CD4-positive, alpha-beta T cell treated with Interleukin-4 for 4 hours (primary cell): Measurements from ENCODE around the gene FRMD4B.
A peak's percentile ranks its signal among the peaks of the same experiment; 100 is the strongest.

Experiments
- DNase-seq: peaks from one replicate; pipeline ENCODE4 v3.0.0-alpha.2; 2020

The FRMD4B gene

GRCh38 chr3:69162308-69162980 lies 223.4 kb downstream of the FRMD4B start:
- no peak for DNase-seq

DNA sequence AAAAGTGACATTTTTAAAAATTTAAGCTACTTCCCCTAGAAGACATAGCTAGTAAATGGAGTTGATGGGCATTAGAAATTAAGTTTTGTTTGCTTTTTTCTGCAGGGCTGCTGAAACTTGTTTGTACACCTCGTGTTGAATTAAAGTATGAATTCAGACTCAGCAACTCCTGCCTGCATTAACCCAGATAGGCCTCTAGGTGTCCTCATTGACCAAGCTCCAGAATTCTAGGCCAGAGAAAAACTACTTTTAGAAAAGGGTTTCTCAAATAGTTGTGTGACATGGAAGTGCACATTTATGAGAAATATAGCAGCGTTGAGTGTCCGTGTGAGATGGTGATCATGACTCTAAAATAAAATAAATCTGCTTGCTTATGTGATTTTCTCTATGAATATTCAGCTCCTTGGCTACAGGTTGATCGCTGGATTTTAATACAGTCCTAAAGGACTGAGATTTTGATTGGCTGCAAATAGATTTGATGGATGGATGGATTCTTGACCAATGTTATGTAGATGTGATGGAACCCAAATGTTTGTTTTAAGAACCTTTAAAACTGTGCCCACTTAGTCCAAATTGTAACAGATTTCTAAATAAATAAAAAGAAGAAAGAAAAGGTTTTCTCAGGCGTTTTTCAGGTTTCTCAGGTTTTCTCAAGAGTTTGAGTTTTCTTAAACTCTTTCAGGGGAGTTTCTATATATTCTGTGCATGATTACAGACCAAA lies 224.1 kb downstream of the FRMD4B start:
- peak; percentile 73 for DNase-seq

DNA sequence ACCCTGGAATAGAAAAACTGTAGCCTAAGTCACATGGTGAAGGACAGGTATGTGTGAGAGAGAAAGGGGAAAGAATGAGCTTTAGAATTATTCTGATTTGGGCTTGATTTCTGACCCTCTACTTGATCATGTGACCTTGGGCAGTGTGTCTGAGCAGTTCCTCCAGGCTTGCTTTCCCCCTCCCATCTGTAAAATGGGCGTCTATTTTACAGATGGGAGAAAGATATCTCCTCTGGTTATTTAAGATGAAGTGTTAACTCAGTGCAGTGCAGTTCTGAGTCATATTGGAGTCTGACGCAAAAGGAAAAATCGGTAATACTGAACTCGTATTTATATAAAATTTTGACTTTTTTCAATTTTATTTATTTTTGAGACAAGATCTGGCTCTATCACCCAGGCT lies 225.4 kb downstream of the FRMD4B start:
- no peak for DNase-seq

GRCh38 chr3:69160107-69160506 lies 225.8 kb downstream of the FRMD4B start:
- no peak for DNase-seq

- no peak for DNase-seq
Measured at GRCh38 chr3:69149586-69149985, 236.3 kb downstream of the FRMD4B start.

GRCh38 chr3:69145688-69146087 lies 240.2 kb downstream of the FRMD4B start:
- DNase-seq, result no peak

GRCh38 chr3:69144631-69145245 lies 241.2 kb downstream of the FRMD4B start:
- DNase-seq, result no peak

GRCh38 chr3:69143612-69144011 lies 242.3 kb downstream of the FRMD4B start:
- DNase-seq, result no peak

DNA sequence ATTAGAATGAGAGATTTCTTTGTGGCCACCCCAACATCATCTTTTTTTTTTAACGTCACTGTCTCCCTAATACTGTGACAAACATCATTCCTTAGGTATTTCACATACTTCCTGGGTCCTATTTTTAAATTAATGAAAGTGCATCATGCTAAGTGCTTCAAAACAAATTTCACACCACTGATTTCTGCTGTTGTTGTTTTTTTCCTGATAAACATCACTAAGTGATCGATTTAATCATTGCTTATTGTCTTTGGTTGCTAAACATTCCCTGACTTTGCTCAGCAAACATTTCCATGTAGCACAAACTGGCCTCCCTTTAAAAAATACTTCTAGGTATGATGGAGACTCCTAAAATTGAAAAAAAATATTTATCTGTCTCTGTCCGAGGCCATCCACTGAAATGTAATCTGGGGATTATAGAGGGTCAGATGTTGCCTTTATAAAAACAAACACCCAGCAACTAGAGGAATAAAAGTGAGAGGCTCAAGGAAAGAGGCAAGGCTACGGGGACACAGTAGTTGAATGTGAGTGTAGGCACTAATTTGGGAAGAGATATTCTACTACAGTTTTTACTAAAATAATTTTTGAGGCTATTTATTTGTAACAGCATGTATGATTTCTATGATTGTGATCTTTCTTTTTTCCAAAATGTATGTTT lies 243.0 kb downstream of the FRMD4B start:
- DNase-seq, result no peak

- DNase-seq, result no peak
Measured at GRCh38 chr3:69142090-69142489, 243.8 kb downstream of the FRMD4B start.

- no peak for DNase-seq
Measured at GRCh38 chr3:69141313-69141712, 244.6 kb downstream of the FRMD4B start.

- DNase-seq, result no peak
Measured at GRCh38 chr3:69137412-69137811, 248.5 kb downstream of the FRMD4B start.

- DNase-seq, result no peak
Measured at GRCh38 chr3:69137005-69137404, 248.9 kb downstream of the FRMD4B start.

DNA sequence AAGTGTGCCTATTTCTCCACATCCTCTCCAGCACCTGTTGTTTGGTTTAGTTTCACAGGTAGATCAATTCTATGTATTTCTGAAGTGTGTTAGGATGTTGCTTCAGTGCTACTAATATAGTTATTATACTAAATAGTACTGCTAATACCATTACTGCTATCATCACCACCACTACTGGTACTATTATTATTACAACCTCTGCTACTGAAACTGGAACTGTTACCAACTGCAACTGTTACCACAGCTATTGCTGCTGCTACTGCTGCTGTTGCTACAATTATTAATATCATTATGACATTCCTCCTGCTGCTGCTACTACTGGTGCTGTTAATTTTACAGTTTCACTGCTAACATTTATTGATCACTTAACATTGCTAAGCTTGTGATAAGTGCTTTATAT lies 255.2 kb downstream of the FRMD4B start:
- no peak for DNase-seq

GRCh38 chr3:69129531-69129930 lies 256.4 kb downstream of the FRMD4B start:
- no peak for DNase-seq

- no peak for DNase-seq
Measured at GRCh38 chr3:69128509-69128908, 257.4 kb downstream of the FRMD4B start.

- DNase-seq, result no peak
Measured at GRCh38 chr3:69126999-69127398, 258.9 kb downstream of the FRMD4B start.

- DNase-seq, result no peak
Measured at GRCh38 chr3:69126216-69126615, 259.7 kb downstream of the FRMD4B start.

DNA sequence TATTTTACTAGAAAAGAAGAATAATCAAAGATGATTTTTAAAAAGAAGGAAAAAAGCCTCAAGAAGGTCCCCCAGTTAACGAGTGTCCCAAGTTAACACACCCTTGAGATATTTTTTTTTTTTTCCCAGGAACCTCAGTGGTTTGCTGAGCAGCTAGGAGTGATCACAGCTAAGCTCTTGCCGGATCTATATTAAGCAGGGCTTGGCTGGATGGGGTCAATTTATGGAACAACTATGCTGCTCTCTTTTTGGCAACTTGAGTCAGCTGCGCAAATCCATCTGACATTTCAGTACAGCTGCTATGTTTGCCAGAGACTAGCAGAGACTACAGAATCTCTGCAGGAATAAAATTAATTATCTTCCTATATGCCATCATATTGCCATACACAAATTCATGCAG lies 263.5 kb downstream of the FRMD4B start, which contains the start of gene LMOD3:
TSS of gene LMOD3 (minus strand) at position 193 of the 400 bp plus-strand sequence. CDS start 209 bp downstream, outside the sequence.
- DNase-seq, result no peak

DNA sequence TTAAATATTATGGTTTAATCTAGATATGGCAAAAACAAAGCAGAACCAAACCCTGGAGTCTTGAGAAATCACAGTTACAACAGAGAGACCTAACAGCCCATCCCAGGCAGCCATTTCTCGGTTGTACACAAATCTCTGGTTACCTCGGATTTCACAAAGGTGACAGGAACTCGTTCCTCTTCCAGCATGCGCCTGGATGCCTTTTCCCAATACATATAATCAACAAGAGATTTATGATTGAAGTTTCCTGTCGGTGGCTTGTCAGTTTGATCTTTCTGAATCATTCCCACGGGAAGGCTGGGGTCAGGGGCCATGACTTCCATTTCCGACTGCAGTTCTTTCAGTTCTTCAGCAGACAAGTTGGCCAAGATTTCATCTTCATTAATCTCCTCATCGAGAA lies 263.9 kb downstream of the FRMD4B start:
- no peak for DNase-seq

DNA sequence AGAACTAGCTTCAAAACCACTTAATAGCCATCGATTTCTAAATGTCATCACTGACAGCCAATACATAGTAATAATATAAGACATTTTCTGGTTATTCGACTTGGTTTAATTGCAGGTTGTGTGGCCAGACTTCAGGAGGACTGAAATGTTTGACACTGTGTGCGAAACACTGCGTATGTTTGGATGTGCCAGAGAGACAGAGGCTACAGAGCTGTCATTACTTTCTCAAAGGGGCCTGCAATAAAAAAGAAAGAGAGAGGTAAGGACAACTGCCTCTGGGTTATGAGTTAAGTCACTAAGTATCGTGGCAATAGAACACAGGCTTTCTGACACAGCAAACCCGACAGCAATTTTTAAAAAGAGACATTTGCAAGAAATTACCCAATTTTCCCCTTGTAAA lies 264.4 kb downstream of the FRMD4B start:
- DNase-seq, result no peak

- DNase-seq, result peak; percentile 89
Measured at GRCh38 chr3:69120879-69121464, 264.9 kb downstream of the FRMD4B start.
